Gastrocnemius medialis (tissue), 4 donors: Measurements from ENCODE around the gene SLC1A2.

Experiments used
- CTCF ChIP-seq, 5 experiments: fragments of 450-650 bp in 3 of 5; fragments of 200-600 bp in 2 of 5; sonication (generic) in 2 of 5; IDR thresholded peaks in 4 of 5; conservative IDR thresholded peaks in 1 of 5; 1 replicate in 4 of 5; 2 replicates in 1 of 5; pipeline ENCODE4 v1.5.1; 2016 to 2019; ENCODE audit warnings: antibody characterized with exemption in 5 of 5, mild to moderate bottlenecking in 3 of 5, moderate library complexity in 3 of 5
- POLR2A ChIP-seq, 2 donors: fragments of 450-650 bp; IDR thresholded peaks; one replicate each; pipeline ENCODE4 v1.6.1; 2017; ENCODE audit warnings: antibody characterized with exemption in 2 of 2, mild to moderate bottlenecking in 2 of 2, moderate library complexity in 2 of 2

DNA sequence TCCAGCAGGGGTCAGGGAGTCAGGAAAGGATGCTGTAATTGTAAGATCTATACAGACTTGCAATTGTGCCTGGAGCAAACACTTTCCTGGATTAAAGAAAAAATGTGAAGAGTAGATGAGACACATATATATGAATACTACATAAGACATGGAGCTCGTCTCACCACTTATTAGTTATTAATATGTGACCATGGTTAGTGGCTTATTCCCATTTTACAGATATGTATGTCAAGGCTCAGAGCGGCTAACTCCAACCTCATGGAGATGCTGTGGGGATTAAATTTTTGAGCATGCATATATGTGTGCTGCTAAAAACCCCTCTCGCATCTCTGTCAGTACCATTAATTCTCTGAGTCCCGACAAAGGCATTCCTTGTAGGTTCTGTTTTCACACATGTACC, 125.7 kb downstream of the SLC1A2 start:
- TF ChIP-seq CTCF (IDR thresholded peaks at IDR 0.05 in 4 of 5, conservative IDR thresholded peaks at IDR 0.05 in 1 of 5) (no peak), POLR2A (IDR thresholded peaks at IDR 0.05) (no peak)
